ENCODE data around the gene XAB2. TPM values are rescaled to one million over a fixed set of nuclear protein-coding genes. Genes with fewer than 3 reads are reported as not detected.

The XAB2 gene
- total RNA-seq (10 to 100 TPM; 49.3 to 79.8 (median 76.4) TPM), polyA plus RNA-seq (10 to 100 TPM in 1 of 2 donors, 1 to 10 TPM in 1; 6.4 to 11.9 TPM), total RNA-seq (93.6 reads per million, percentile 83 among the genes with 10 or more reads in this experiment)

DNA sequence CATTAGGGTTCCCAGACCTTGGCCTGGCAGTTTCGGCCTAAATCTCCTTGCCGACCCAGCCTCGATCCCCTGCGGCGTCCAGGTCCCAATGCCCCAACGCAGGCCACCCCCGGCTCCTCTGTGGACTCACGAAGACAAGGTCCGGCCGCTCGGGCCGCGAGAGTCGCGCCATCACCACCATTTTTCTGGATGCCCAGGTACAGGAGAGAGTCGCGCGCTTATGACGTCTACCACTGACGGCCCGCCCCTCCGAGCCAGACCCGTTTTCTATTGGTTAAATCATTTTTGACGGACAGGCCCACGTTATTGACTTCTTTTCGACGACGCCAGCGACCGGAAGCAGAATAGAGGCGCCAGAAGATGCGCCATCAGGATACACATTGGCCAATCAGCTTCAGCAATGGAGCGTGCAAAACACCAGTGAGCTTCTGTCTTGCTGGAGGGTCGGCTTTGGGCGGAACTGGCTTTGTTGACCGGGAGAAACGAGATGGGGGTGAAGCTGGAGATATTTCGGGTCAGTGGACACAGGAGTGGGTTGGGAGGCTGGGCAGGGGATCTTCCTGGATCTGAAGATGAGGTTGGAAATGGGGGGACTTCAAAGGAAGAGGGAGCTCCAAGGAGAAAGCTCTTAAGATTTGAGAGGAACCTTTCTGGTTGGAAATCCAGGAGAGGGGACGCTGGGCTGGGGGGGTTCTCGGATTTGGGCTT, at the start of gene XAB2, which contains the start of gene PET100:
Gene XAB2 (minus strand): TSS at position 199 of the 708 bp plus-strand sequence. CDS start 18 bp downstream, at position 181.
Gene PET100 (plus strand): TSS at position 447 of the 708 bp plus-strand sequence. CDS start 41 bp downstream, at position 488.
- H3K9me3 ChIP-seq (ENCODE audit: control insufficient read depth in 2 of 3, low read length in 3 of 3), result no peaks in the 10 kb centered on the region
- H3K4me1 Mint-ChIP-seq, result peaks cover 25 to 57% (median 38%) of the 10 kb centered on the region in 7 donors
- ATAC-seq (peak; percentile 97), DNase-seq (peak; percentile 81 to 97 (median 95))
- intact Hi-C loops (cut with micrococcal nuclease), result loop anchor here (1.0 to 5.0 kb wide), 10 partner anchors 8 to 378 kb away; partner anchors contain the start of genes MAP2K7 (in 2 of the 2), PNPLA6 (in 2 of the 2), SNAPC2 (in 2 of the 2) and STXBP2 (in 2 of the 2)
- ChIA-PET POLR2A (interaction anchor here (0.6 to 2.5 kb wide), 20 partner anchors 9 to 1205 kb away, joined by 3 to 15 read pairs (median 4); partner anchors contain the start of genes ARHGEF18, KHSRP, MCOLN1 and TIMM44), CTCF (interaction anchor here (1.5 kb wide), 1 partner anchor 171 kb away, joined by 3 read pairs; no protein-coding TSS in a partner anchor)
- no peaks in the 10 kb centered on the region for H3K27me3 ChIP-seq (ENCODE audit: control insufficient read depth in 2 of 2, insufficient read depth in 2 of 2, low read length in 2 of 2)
- peak within 1 kb of the TSS; percentile 92 for H3K27ac ChIP-seq (ENCODE audit: low read depth, low read length)
- peaks cover 0 to 14% (median 6%) of the 10 kb centered on the region in 5 donors for H3K36me3 Mint-ChIP-seq
- peaks cover 0 to 3% (median 0%) of the 10 kb centered on the region in 11 donors for H3K9me3 Mint-ChIP-seq
- H3K36me3 ChIP-seq (ENCODE audit: control insufficient read depth in 2 of 3, insufficient read depth in 3 of 3, low read length in 3 of 3), result peaks cover 0 to 53% (median 11%) of the 10 kb centered on the region in 3 experiments
- H3K27ac Mint-ChIP-seq, result peak within 1 kb of the TSS; percentile 96 to 100 (median 99)
- H3K4me3 ChIP-seq (ENCODE audit: low read length), result peak within 1 kb of the TSS; percentile 89
- peak within 1 kb of the TSS; percentile 87 to 100 (median 98) for H3K4me3 Mint-ChIP-seq
- no peaks in the 10 kb centered on the region for H3K27me3 Mint-ChIP-seq
- peaks cover 19 to 21% of the 10 kb centered on the region in 2 donors for H3K4me1 ChIP-seq (ENCODE audit: control insufficient read depth in 2 of 2, insufficient read depth in 2 of 2, low read length in 2 of 2)

DNA sequence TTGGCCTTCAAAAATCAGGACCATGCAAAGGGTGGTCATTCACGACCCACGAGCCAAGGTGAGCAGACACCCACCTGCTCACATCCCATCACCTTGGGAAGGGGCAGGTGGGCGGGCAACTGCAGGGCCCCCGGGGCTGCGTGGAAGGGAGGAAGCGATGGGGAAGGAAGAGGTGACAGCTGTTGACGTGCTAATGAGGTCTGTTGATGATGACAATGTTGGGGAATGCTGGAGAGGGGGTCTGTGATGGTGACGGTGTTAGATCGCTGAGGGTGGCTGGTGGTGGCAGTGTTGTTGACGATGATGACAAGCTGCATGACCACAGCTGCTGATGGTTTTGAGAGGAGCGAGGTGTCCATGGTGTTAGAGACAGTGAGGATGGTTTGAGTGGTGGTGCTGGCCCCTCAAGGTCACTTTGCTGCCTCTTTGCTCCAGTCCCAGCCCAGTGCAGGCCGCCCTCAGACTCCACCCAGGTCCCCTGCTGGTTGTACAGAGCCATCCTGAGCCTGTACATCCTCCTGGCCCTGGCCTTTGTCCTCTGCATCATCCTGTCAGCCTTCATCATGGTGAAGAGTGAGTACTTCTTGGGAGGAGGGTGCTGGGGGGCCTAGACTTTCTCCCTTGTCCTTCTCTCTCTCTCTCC, 48.4 kb upstream of the XAB2 start:
- ChIA-PET POLR2A (interaction anchor here (1.4 to 1.9 kb wide), 2 partner anchors 13 to 123 kb away, joined by 3 to 6 read pairs; no protein-coding TSS in a partner anchor), CTCF (interaction anchor here (1.2 to 1.8 kb wide), 3 partner anchors 26 to 122 kb away, joined by 3 to 15 read pairs (median 5); no protein-coding TSS in a partner anchor)
- peak overlapping the region in 1 of 9 donors; percentile 85 for H3K27ac Mint-ChIP-seq
- peaks cover 6 to 35% (median 13%) of the 10 kb centered on the region in 5 donors for H3K27me3 Mint-ChIP-seq
- DNase-seq (no peak), ATAC-seq (no peak)
- peaks cover 0 to 6% (median 0%) of the 10 kb centered on the region in 5 donors for H3K36me3 Mint-ChIP-seq
- peaks cover 0 to 11% (median 0%) of the 10 kb centered on the region in 3 experiments for H3K36me3 ChIP-seq (ENCODE audit: control insufficient read depth in 2 of 3, insufficient read depth in 3 of 3, low read length in 3 of 3)
- no peak overlapping the region for H3K27ac ChIP-seq (ENCODE audit: low read depth, low read length)
- no peak overlapping the region for H3K4me3 ChIP-seq (ENCODE audit: low read length)
- intact Hi-C loops (cut with micrococcal nuclease), result no loop called here
- peaks cover 26 to 32% of the 10 kb centered on the region in 2 donors for H3K4me1 ChIP-seq (ENCODE audit: control insufficient read depth in 2 of 2, insufficient read depth in 2 of 2, low read length in 2 of 2)
- H3K27me3 ChIP-seq (ENCODE audit: control insufficient read depth in 2 of 2, insufficient read depth in 2 of 2, low read length in 2 of 2), result peaks cover 0 to 6% of the 10 kb centered on the region in 2 donors
- peaks cover 31 to 60% (median 49%) of the 10 kb centered on the region in 7 donors for H3K4me1 Mint-ChIP-seq
- peak overlapping the region in 4 of 10 donors; percentile 18 to 46 (median 30) for H3K4me3 Mint-ChIP-seq
- H3K9me3 ChIP-seq (ENCODE audit: control insufficient read depth in 2 of 3, low read length in 3 of 3), result no peaks in the 10 kb centered on the region
- peaks cover 0 to 2% (median 0%) of the 10 kb centered on the region in 11 donors for H3K9me3 Mint-ChIP-seq

DNA sequence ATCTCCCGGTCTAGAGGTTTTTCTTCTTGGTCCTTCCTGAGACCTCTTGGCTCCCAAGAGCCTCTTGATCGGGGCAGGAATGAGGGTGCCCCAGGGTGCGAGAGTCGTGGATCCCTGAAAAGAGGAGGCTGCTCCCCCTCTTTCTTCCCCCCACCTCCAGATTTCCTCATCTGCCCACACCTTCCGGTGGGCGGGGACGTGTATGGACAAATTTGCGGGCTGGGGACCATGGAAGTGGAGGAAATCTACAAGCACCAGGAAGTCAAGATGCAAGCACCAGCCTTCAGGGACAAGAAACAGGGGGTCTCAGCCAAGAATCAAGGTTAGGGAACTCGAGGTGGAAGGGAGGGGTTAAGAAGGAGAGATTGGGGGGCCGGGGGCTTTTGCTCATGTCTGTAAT, 47.5 kb upstream of the XAB2 start, which contains the start of gene MCEMP1:
Gene MCEMP1 (plus strand): TSS at position 237 of the 400 bp plus-strand sequence. CDS start 31 bp downstream, at position 268.
- peak within 1 kb of the TSS in 2 of 9 donors; percentile 23 to 85 for H3K27ac Mint-ChIP-seq
- CTCF ChIA-PET, result interaction anchor here (1.3 to 1.9 kb wide), 3 partner anchors 109 to 123 kb away, joined by 5 to 6 read pairs (median 5); no protein-coding TSS in a partner anchor
- H3K36me3 ChIP-seq (ENCODE audit: control insufficient read depth in 2 of 3, insufficient read depth in 3 of 3, low read length in 3 of 3), result peaks cover 0 to 6% (median 0%) of the 10 kb centered on the region in 3 experiments
- peaks cover 24 to 27% of the 10 kb centered on the region in 2 donors for H3K4me1 ChIP-seq (ENCODE audit: control insufficient read depth in 2 of 2, insufficient read depth in 2 of 2, low read length in 2 of 2)
- H3K4me3 Mint-ChIP-seq, result peak within 1 kb of the TSS in 9 of 10 donors; percentile 26 to 80 (median 50)
- H3K4me3 ChIP-seq (ENCODE audit: low read length), result no peak within 1 kb of the TSS
- ATAC-seq (no peak), DNase-seq (no peak)
- POLR2A ChIA-PET, result interaction anchor here (1.9 kb wide), 1 partner anchor 123 kb away, joined by 6 read pairs; no protein-coding TSS in a partner anchor
- peaks cover 0 to 6% of the 10 kb centered on the region in 2 donors for H3K27me3 ChIP-seq (ENCODE audit: control insufficient read depth in 2 of 2, insufficient read depth in 2 of 2, low read length in 2 of 2)
- H3K36me3 Mint-ChIP-seq, result peaks cover 0 to 2% (median 0%) of the 10 kb centered on the region in 5 donors
- peaks cover 31 to 54% (median 47%) of the 10 kb centered on the region in 7 donors for H3K4me1 Mint-ChIP-seq
- H3K27me3 Mint-ChIP-seq, result peaks cover 6 to 37% (median 15%) of the 10 kb centered on the region in 5 donors
- intact Hi-C loops (cut with micrococcal nuclease), result no loop called here
- H3K27ac ChIP-seq (ENCODE audit: low read depth, low read length), result no peak within 1 kb of the TSS
- no peaks in the 10 kb centered on the region for H3K9me3 ChIP-seq (ENCODE audit: control insufficient read depth in 2 of 3, low read length in 3 of 3)
- H3K9me3 Mint-ChIP-seq, result peaks cover 0 to 2% (median 0%) of the 10 kb centered on the region in 11 donors

DNA sequence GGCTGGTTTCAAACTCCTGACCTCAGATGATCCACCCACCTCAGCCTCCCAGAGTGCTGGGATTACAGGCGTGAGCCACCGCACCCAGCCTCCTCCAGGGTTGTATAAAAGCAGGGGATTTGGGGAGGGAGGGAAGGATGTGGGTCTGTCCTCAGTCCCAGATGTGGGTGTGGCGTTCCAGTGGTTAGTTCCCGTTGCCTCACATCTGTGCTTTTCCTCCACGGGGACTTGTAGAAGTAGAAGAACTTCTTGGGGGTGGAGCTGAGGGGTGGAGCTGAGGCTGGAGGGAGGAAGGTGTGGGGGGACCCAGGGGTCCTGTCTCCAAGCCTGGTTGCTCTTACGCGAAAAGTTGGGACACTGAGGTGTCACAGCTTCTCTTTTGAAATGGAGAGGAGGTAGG, 47.0 kb upstream of the XAB2 start:
- no peak for ATAC-seq
- Mint-ChIP-seq H3K4me1 (peaks cover 28 to 50% (median 43%) of the 10 kb centered on the region in 7 donors), H3K36me3 (no peaks in the 10 kb centered on the region), H3K27ac (no peak overlapping the region), H3K9me3 (peaks cover 0 to 2% (median 0%) of the 10 kb centered on the region in 11 donors), H3K27me3 (peaks cover 10 to 42% (median 17%) of the 10 kb centered on the region in 5 donors), H3K4me3 (peak overlapping the region in 9 of 10 donors; percentile 26 to 76 (median 48))
- Histone ChIP-seq H3K9me3 (ENCODE audit: control insufficient read depth in 2 of 3, low read length in 3 of 3) (no peaks in the 10 kb centered on the region), H3K36me3 (ENCODE audit: control insufficient read depth in 2 of 3, insufficient read depth in 3 of 3, low read length in 3 of 3) (peaks cover 0 to 6% (median 0%) of the 10 kb centered on the region in 3 experiments), H3K4me3 (ENCODE audit: low read length) (no peak overlapping the region), H3K4me1 (ENCODE audit: control insufficient read depth in 2 of 2, insufficient read depth in 2 of 2, low read length in 2 of 2) (peaks cover 19 to 26% of the 10 kb centered on the region in 2 donors), H3K27me3 (ENCODE audit: control insufficient read depth in 2 of 2, insufficient read depth in 2 of 2, low read length in 2 of 2) (peaks cover 0 to 6% of the 10 kb centered on the region in 2 donors), H3K27ac (ENCODE audit: low read depth, low read length) (no peak overlapping the region)
- DNase-seq, result no peak
- ChIA-PET POLR2A (interaction anchor here (1.2 to 1.9 kb wide), 2 partner anchors 30 to 124 kb away, joined by 3 to 6 read pairs; no protein-coding TSS in a partner anchor), CTCF (interaction anchor here (0.6 to 1.9 kb wide), 3 partner anchors 107 to 124 kb away, joined by 3 to 6 read pairs (median 5); no protein-coding TSS in a partner anchor)
- intact Hi-C loops (cut with micrococcal nuclease), result no loop called here

DNA sequence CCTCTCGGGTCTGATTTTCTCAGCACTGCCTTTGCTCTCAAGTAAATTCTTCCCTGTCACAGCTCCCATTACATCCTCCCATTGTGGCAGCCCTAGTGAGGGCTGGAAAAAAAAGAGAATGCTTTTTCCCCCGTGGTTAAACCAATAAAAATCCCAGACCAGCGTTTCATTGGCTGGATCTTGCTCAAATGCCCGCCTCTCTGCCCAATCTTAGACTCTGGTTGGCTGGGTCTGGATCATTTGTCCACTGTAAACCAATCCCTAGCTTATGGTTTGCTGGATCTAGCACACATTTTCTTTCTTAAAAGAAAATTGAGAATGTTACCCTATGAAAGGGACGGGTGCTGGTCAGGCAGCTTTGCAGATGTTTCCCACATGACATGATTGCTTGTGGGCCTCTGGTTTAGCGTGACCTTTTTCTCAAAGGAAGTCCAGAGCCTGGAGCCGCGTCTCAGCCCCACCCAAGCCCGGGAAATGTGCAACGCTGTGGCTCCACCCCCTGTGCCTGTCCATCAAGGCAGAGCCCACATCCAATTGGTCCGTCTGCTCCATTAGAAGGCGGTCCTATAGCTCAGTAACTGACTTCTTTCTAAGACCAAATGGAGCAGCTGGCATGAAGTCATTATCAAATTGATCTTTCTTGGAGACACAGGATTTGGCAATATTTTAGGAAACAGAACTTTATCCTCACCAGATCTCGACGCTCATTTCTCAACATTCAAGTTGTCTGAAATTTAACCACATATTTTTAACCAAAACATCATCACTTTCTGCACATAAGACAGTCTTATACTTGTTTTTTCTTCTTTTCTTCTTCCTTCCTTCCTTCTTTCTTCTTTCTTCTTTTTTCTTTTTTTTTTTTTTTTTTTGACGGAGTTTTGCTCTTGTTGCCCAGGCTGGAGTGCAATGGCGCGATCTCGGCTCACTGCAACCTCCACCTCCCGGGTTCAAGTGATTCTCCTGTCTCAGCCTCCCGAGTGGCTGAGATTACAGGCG, 45.0 kb upstream of the XAB2 start:
- peak overlapping the region in 1 of 9 donors; percentile 12 for H3K27ac Mint-ChIP-seq
- intact Hi-C loops (cut with micrococcal nuclease), result no loop called here
- no peak overlapping the region for H3K27ac ChIP-seq (ENCODE audit: low read depth, low read length)
- POLR2A ChIA-PET, result no interaction called here
- peaks cover 0 to under 1% (median 0%) of the 10 kb centered on the region in 11 donors for H3K9me3 Mint-ChIP-seq
- peaks cover 28 to 47% (median 36%) of the 10 kb centered on the region in 7 donors for H3K4me1 Mint-ChIP-seq
- H3K27me3 ChIP-seq (ENCODE audit: control insufficient read depth in 2 of 2, insufficient read depth in 2 of 2, low read length in 2 of 2), result peaks cover 0 to 6% of the 10 kb centered on the region in 2 donors
- peaks cover 8 to 14% of the 10 kb centered on the region in 2 donors for H3K4me1 ChIP-seq (ENCODE audit: control insufficient read depth in 2 of 2, insufficient read depth in 2 of 2, low read length in 2 of 2)
- H3K27me3 Mint-ChIP-seq, result peaks cover 18 to 56% (median 29%) of the 10 kb centered on the region in 5 donors
- no peaks in the 10 kb centered on the region for H3K9me3 ChIP-seq (ENCODE audit: control insufficient read depth in 2 of 3, low read length in 3 of 3)
- CTCF ChIA-PET, result interaction anchor here (0.9 kb wide), 1 partner anchor 19 kb away, joined by 4 read pairs; no protein-coding TSS in a partner anchor
- H3K4me3 Mint-ChIP-seq, result no peak overlapping the region
- no peaks in the 10 kb centered on the region for H3K36me3 Mint-ChIP-seq
- peak; percentile 77 for ATAC-seq
- H3K36me3 ChIP-seq (ENCODE audit: control insufficient read depth in 2 of 3, insufficient read depth in 3 of 3, low read length in 3 of 3), result no peaks in the 10 kb centered on the region
- DNase-seq, result no peak
- no peak overlapping the region for H3K4me3 ChIP-seq (ENCODE audit: low read length)

Data from naive thymus-derived CD4-positive, alpha-beta T cell (primary cell).